IMR-90 (cell line): Measurements from ENCODE around the gene RNF166. TPM values are rescaled to one million over a fixed set of nuclear protein-coding genes. Genes with fewer than 3 reads are reported as not detected.

Experiments
- ATAC-seq: fragments of 200-7000 bp; cut with Tn5 transposase; 2 replicates; pipeline ENCODE4 v1.9.1; 2020; ENCODE audit warnings: low read depth, mild to moderate bottlenecking, moderate library complexity
- BruUV-seq: library from RNA; stranded (reverse); fragments of 400-500 nt; replicated peaks from 2 replicates; lab custom pipeline; 2021; lab: Mats Ljungman, UMichigan
- CTCF ChIA-PET: fragments of 300-600 bp; formaldehyde crosslinking; extraction: SDS; loops from one replicate; lab custom pipeline; 2021; ENCODE audit warnings: antibody characterized with exemption; lab: Yijun Ruan, JAX
- POLR2A ChIA-PET: fragments of 300-600 bp; sonication (Branson Sonifier 250); formaldehyde crosslinking; loops from one replicate; lab custom pipeline; 2022; ENCODE audit warnings: antibody characterized with exemption; ENCODE audit not compliant: unreplicated experiment; lab: Charles Lee
- DNase-seq: peaks from one replicate; pipeline ENCODE4 v3.0.0; 2013
- H2AFZ ChIP-seq: replicated peaks from 2 replicates; pipeline ENCODE3; 2013; ENCODE audit warnings: low read length, mild to moderate bottlenecking; ENCODE audit not compliant: poor library complexity
- H2AK5ac ChIP-seq: 2 replicates; pipeline ENCODE4 v1.6.1; 2013; ENCODE audit warnings: low read depth, low read length, inconsistent platforms
- H2AK9ac ChIP-seq: replicated peaks from 2 replicates; pipeline ENCODE3; 2013; ENCODE audit warnings: mild to moderate bottlenecking, low read depth, low read length, moderate library complexity; ENCODE audit not compliant: poor library complexity
- H2BK120ac ChIP-seq: 2 replicates; pipeline ENCODE4 v1.6.1; 2013; ENCODE audit warnings: low read depth, low read length, inconsistent platforms
- H2BK15ac ChIP-seq: 3 replicates; pipeline ENCODE4 v1.6.1; 2013; ENCODE audit warnings: low read depth, low read length, inconsistent platforms
- H2BK20ac ChIP-seq: 2 replicates; pipeline ENCODE4 v1.6.1; 2013; ENCODE audit warnings: low read depth, mild to moderate bottlenecking, inconsistent platforms, low read length, moderate library complexity
- H2BK5ac ChIP-seq: 2 replicates; pipeline ENCODE4 v1.6.1; 2013; ENCODE audit warnings: mild to moderate bottlenecking, low read depth, low read length, inconsistent platforms; ENCODE audit not compliant: poor library complexity, severe bottlenecking
- H3K14ac ChIP-seq: replicated peaks from 2 replicates; pipeline ENCODE4 v1.6.1; 2013; ENCODE audit warnings: low read depth, low read length, inconsistent platforms
- H3K18ac ChIP-seq: 2 replicates; pipeline ENCODE4 v1.6.1; 2013; ENCODE audit warnings: low read depth, low read length, control low read depth
- H3K23ac ChIP-seq: 2 replicates; pipeline ENCODE4 v1.6.1; 2013; ENCODE audit warnings: low read depth, low read length, inconsistent platforms
- H3K27ac ChIP-seq: 2 replicates; pipeline ENCODE4 v1.5.1; 2013; ENCODE audit warnings: mild to moderate bottlenecking, control low read depth, low read length; ENCODE audit not compliant: insufficient read depth
- H3K27me3 ChIP-seq: 2 replicates; pipeline ENCODE4 v1.6.1; 2013; ENCODE audit warnings: low read length; ENCODE audit not compliant: control insufficient read depth, insufficient read depth
- H3K36me3 ChIP-seq: 2 replicates; pipeline ENCODE4 v1.6.1; 2013; ENCODE audit warnings: low read length, mixed read lengths; ENCODE audit not compliant: control insufficient read depth, insufficient read depth
- H3K4ac ChIP-seq: 2 replicates; pipeline ENCODE4 v1.6.1; 2013; ENCODE audit warnings: low read depth, low read length, inconsistent platforms
- H3K4me1 ChIP-seq: 2 replicates; pipeline ENCODE4 v1.6.1; 2013; ENCODE audit warnings: low read length, mixed read lengths; ENCODE audit not compliant: control insufficient read depth, insufficient read depth
- H3K4me2 ChIP-seq: 2 replicates; pipeline ENCODE4 v1.6.1; 2013; ENCODE audit warnings: low read depth, mild to moderate bottlenecking, control low read depth, low read length, moderate library complexity
- H3K4me3 ChIP-seq: 2 replicates; pipeline ENCODE4 v1.5.1; 2013; ENCODE audit warnings: low read depth, mild to moderate bottlenecking, control low read depth, low read length, moderate library complexity; ENCODE audit not compliant: insufficient read depth
- H3K56ac ChIP-seq: 2 replicates; pipeline ENCODE4 v1.6.1; 2013; ENCODE audit warnings: low read length, inconsistent platforms; ENCODE audit not compliant: insufficient read depth; ENCODE audit errors: extremely low read depth
- H3K79me1 ChIP-seq, 2 experiments: 2 replicates each; pipeline ENCODE4 v1.6.1; 2013; ENCODE audit warnings: low read length in 2 of 2, inconsistent platforms in 1 of 2, low read depth in 1 of 2
- H3K9ac ChIP-seq: 2 replicates; pipeline ENCODE4 v1.6.1; 2013; ENCODE audit warnings: low read depth, low read length, control low read depth
- H3K9me1 ChIP-seq: 2 replicates; pipeline ENCODE4 v1.6.1; 2013; ENCODE audit warnings: low read length, inconsistent platforms; ENCODE audit not compliant: insufficient read depth
- H3K9me3 ChIP-seq: 2 replicates; pipeline ENCODE4 v1.6.1; 2013; ENCODE audit warnings: low read length; ENCODE audit not compliant: control insufficient read depth, insufficient read depth
- H4K20me1 ChIP-seq: 2 replicates; pipeline ENCODE4 v1.6.1; 2013; ENCODE audit warnings: low read length, inconsistent platforms; ENCODE audit not compliant: insufficient read depth
- H4K5ac ChIP-seq: 2 replicates; pipeline ENCODE4 v1.6.1; 2013; ENCODE audit warnings: mild to moderate bottlenecking, low read depth, low read length, control low read depth
- H4K8ac ChIP-seq, 2 experiments: 2 replicates each; pipeline ENCODE4 v1.6.1; 2013; ENCODE audit warnings: low read depth in 2 of 2, low read length in 2 of 2, control low read depth in 1 of 2, inconsistent platforms in 1 of 2
- H4K91ac ChIP-seq: 2 replicates; pipeline ENCODE4 v1.6.1; 2013; ENCODE audit warnings: low read depth, low read length, inconsistent platforms; ENCODE audit not compliant: insufficient read depth
- FOS ChIP-seq: fragments of 150-350 bp; IDR thresholded peaks from 2 replicates; pipeline ENCODE4 v1.6.1; 2016; ENCODE audit warnings: low read depth, low read length
- MAFK ChIP-seq: IDR thresholded peaks from 2 replicates; pipeline ENCODE4 v1.6.1; 2012; ENCODE audit warnings: low read depth, low read length, improper control_type of control experiment
- MAZ ChIP-seq: IDR thresholded peaks from 2 replicates; pipeline ENCODE4 v1.6.1; 2012; ENCODE audit warnings: low read depth, mild to moderate bottlenecking, low read length, improper control_type of control experiment, moderate library complexity, borderline replicate concordance
- MXI1 ChIP-seq: IDR thresholded peaks from 2 replicates; pipeline ENCODE4 v1.6.1; 2012; ENCODE audit warnings: low read depth, mild to moderate bottlenecking, low read length, moderate library complexity, borderline replicate concordance
- RAD21 ChIP-seq: IDR thresholded peaks from 2 replicates; pipeline ENCODE4 v1.6.1; 2012; ENCODE audit warnings: low read length, improper control_type of control experiment
- RCOR1 ChIP-seq: IDR thresholded peaks from 2 replicates; pipeline ENCODE4 v1.6.1; 2012; ENCODE audit warnings: mild to moderate bottlenecking, low read length, improper control_type of control experiment; ENCODE audit not compliant: insufficient replicate concordance
- USF2 ChIP-seq: fragments of 150-350 bp; IDR thresholded peaks from 2 replicates; pipeline ENCODE4 v1.6.1; 2017; ENCODE audit warnings: mild to moderate bottlenecking, antibody characterized with exemption, low read length, low read depth
- WGBS, 2 experiments: methylation state at CpG; one replicate each; pipeline versions ENCODE4 v1.1.5 to v1.1.7; 2013; ENCODE audit warnings: missing lambda C conversion rate in 2 of 2; ENCODE audit not compliant: insufficient read length in 1 of 2; ENCODE audit errors: extremely low coverage in 2 of 2; 5-methylcytosine and 5-hydroxymethylcytosine counted together
- dilution Hi-C: fragments of 300-500 bp; cut with HindIII; formaldehyde crosslinking; loops from one replicate; pipeline ENCODE4 v1.14.3; 2018; ENCODE audit warnings: low sequenced_read_pairs; ENCODE audit not compliant: unreplicated experiment
- in situ Hi-C: fragments of 300-500 bp; cut with MboI; formaldehyde crosslinking; loops from 3 replicates; pipeline ENCODE4 v1.14.3; 2019; ENCODE audit warnings: low sequenced_read_pairs, inconsistent platforms, mixed read lengths
- intact Hi-C: fragments of 100-400 bp; cut with micrococcal nuclease; formaldehyde crosslinking; loops from 2 replicates; pipeline ENCODE4 v1.10.0; 2022
- polyA plus RNA-seq, 3 experiments: library from polyadenylated mRNA; depleted of rRNA; stranded (reverse); fragments of >200 nt; gene quantifications; 2 replicates each; pipeline ENCODE4 v1.2.3, GENCODE V29; 2012; ENCODE audit warnings: low replicate concordance in 1 of 3
- total RNA-seq: library from RNA; depleted of rRNA; stranded (reverse); fragments of >200 nt; gene quantifications from 2 replicates; pipeline ENCODE4 v1.2.3, GENCODE V29; 2012

RNF166 gene
- total and polyA plus RNA-seq, 2 of the 4 experiments (the other 2 are of a cell fraction): 8.1 to 17.4 TPM

GRCh38 chr16:88754109-88754911 is 48.1 kb upstream of the RNF166 start:
- Histone ChIP-seq H3K27ac (peak overlapping the region; percentile 11; the same call in 1 of the 2 replicates), H2BK20ac (no peak overlapping the region), H4K8ac (peak overlapping the region in 1 of 2 experiments; percentile 32; a peak in 1 of 4 replicates), H3K4me3 (no peak overlapping the region), H3K36me3 (peaks cover 4% of the 10 kb centered on the region; the same call in 1 of the 2 replicates), H2BK15ac (no peak overlapping the region), H3K9me1 (peaks cover 24% of the 10 kb centered on the region), H3K9me3 (no peaks in the 10 kb centered on the region), H4K91ac (peak overlapping the region; percentile 26; the same call in 1 of the 2 replicates), H3K4me1 (peaks cover 25% of the 10 kb centered on the region), H3K9ac (no peak overlapping the region), H3K27me3 (no peaks in the 10 kb centered on the region), H3K56ac (no peak overlapping the region), H3K79me1 (peaks cover 21 to 85% of the 10 kb centered on the region in 2 experiments), H2AFZ (peak overlapping the region; percentile 14), H3K14ac (0 out of 2 replicates have a peak overlapping the region, but pooled peaks have one; percentile 6), H2AK5ac (peak overlapping the region; percentile 70), H2BK120ac (0 out of 2 replicates have a peak overlapping the region, but pooled peaks have one; percentile 23), H3K18ac (no peak overlapping the region), H4K20me1 (peaks cover 88% of the 10 kb centered on the region), H3K4ac (no peak overlapping the region; the same call in 1 of the 2 replicates), H3K23ac (0 out of 2 replicates have a peak overlapping the region, but pooled peaks have one; percentile 5), H4K5ac (no peak overlapping the region), H2BK5ac (no peak overlapping the region), H3K4me2 (no peak overlapping the region), H2AK9ac (peak overlapping the region; percentile 79)
- POLR2A ChIA-PET: no interaction called here
- in situ Hi-C loops: no loop called here
- DNase-seq (no peak), ATAC-seq (no peak)
- 93% methylated on average over 12 of the region's 28 CpGs; no CpG with 5 or more reads in 1 of the 2 experiments for WGBS, 2 experiments
- TF ChIP-seq RAD21 (no peak), MAFK (no peak), MXI1 (no peak), RCOR1 (no peak), USF2 (no peak), MAZ (no peak), FOS (no peak)
- BruUV-seq: no TSS peak
- CTCF ChIA-PET: interaction anchor here (1.0 kb wide), 1 partner anchor 17 kb away, joined by 5 read pairs; no protein-coding TSS in a partner anchor
- intact Hi-C loops: no loop called here
- dilution Hi-C loops: no loop called here
